Endodermal cell (in vitro differentiated cells): Measurements from ENCODE around the gene RPAP2. TPM values are rescaled to one million over a fixed set of nuclear protein-coding genes. Genes with fewer than 3 reads are reported as not detected.
"Not testable (repeated sequence)": the region's sequence is repeated elsewhere in the genome, so short reads cannot be mapped to it uniquely, and the experiment has no call there.

Experiments used
- DNase-seq: peaks from one replicate; pipeline ENCODE4 v3.0.0-alpha.2; 2017
- H3K27ac ChIP-seq: 2 replicates; pipeline ENCODE4 v1.5.1; 2013; ENCODE audit warnings: mild to moderate bottlenecking, low read depth, low read length, moderate library complexity
- H3K27me3 ChIP-seq: 2 replicates; pipeline ENCODE4 v1.6.1; 2013; ENCODE audit warnings: mild to moderate bottlenecking, low read length, moderate library complexity; ENCODE audit not compliant: insufficient read depth, control insufficient read depth, poor library complexity, severe bottlenecking
- H3K36me3 ChIP-seq: 2 replicates; pipeline ENCODE4 v1.7.0; 2013; ENCODE audit warnings: mild to moderate bottlenecking, low read length, moderate library complexity; ENCODE audit not compliant: control insufficient read depth, insufficient read depth
- H3K4me1 ChIP-seq: one replicate; pipeline ENCODE4 v1.7.0; 2013; ENCODE audit warnings: low read length; ENCODE audit not compliant: control insufficient read depth, insufficient read depth
- H3K4me3 ChIP-seq: 2 replicates; pipeline ENCODE4 v1.5.1; 2013; ENCODE audit warnings: mild to moderate bottlenecking, low read length, moderate library complexity
- H3K9ac ChIP-seq: 2 replicates; pipeline ENCODE4 v1.6.1; 2013; ENCODE audit warnings: mild to moderate bottlenecking, low read length, moderate library complexity; ENCODE audit not compliant: poor library complexity, severe bottlenecking; ENCODE audit errors: extremely low read depth
- H3K9me3 ChIP-seq: 2 replicates; pipeline ENCODE4 v1.6.1; 2013; ENCODE audit warnings: mild to moderate bottlenecking, low read length, moderate library complexity; ENCODE audit not compliant: control insufficient read depth
- H3K27ac Mint-ChIP-seq: 2 replicates; pipeline ENCODE4 v1.8.0; 2020; ENCODE audit warnings: mixed read lengths
- H3K27me3 Mint-ChIP-seq: 2 replicates; pipeline ENCODE4 v1.8.0; 2021; ENCODE audit warnings: mild to moderate bottlenecking, mixed read lengths; ENCODE audit not compliant: insufficient read depth
- H3K36me3 Mint-ChIP-seq: 2 replicates; pipeline ENCODE4 v1.8.0; 2020; ENCODE audit warnings: low read depth, mixed read lengths
- H3K4me1 Mint-ChIP-seq: 2 replicates; pipeline ENCODE4 v1.8.0; 2020; ENCODE audit warnings: mixed read lengths
- H3K4me3 Mint-ChIP-seq: 2 replicates; pipeline ENCODE4 v1.8.0; 2020; ENCODE audit warnings: mild to moderate bottlenecking, moderate library complexity, mixed read lengths
- H3K9me3 Mint-ChIP-seq: 2 replicates; pipeline ENCODE4 v1.8.0; 2020; ENCODE audit warnings: mild to moderate bottlenecking, mixed read lengths
- WGBS, 2 experiments: methylation state at CpG; one replicate each; pipeline versions ENCODE4 v1.1.5 to v1.1.7; 2013; ENCODE audit warnings: missing lambda C conversion rate in 2 of 2, mixed read lengths in 1 of 2; ENCODE audit not compliant: insufficient coverage in 1 of 2, insufficient read length in 1 of 2; 5-methylcytosine and 5-hydroxymethylcytosine counted together
- long read RNA-seq, 4 experiments: library from polyadenylated mRNA in 2 of 4; library from RNA in 1 of 4; library from capped mRNA in 1 of 4; stranded (forward) in 3 of 4; unstranded in 1 of 4; transcript quantifications; one replicate each; pipeline ENCODE4 v2.0.0, GENCODE V29; 2020 to 2021; ENCODE audit warnings: inconsistent platforms in 1 of 4
- polyA plus RNA-seq, 2 experiments: library from polyadenylated mRNA; stranded (reverse); fragments of 50-300 nt; gene quantifications; one replicate each; pipeline ENCODE4 v1.2.3, GENCODE V29; 2013
- total RNA-seq, 2 donors: library from RNA; stranded (reverse); fragmentation: NEBNext Ultra II Directional in 1 of 2; extraction: Animal tissue kit (Norgen Biotek cat#: 25700) in 1 of 2; gene quantifications; 2 replicates in 1 of 2; 3 replicates in 1 of 2; pipeline ENCODE4 v1.2.1, GENCODE V29; 2021
- TF ChIP-seq, protein P1 (sequence below): fragments of 200-600 bp; sonication (generic); conservative IDR thresholded peaks from 2 replicates; pipeline ENCODE4 v1.5.0; 2021; ENCODE audit warnings: antibody characterized with exemption, mild to moderate bottlenecking

RPAP2 gene
- total RNA-seq: 10 to 100 TPM; 38.6 to 43.7 TPM
- 22.1 TPM for polyA plus RNA-seq (2013, experiment 1 of 2)
- 23.9 TPM for polyA plus RNA-seq (2013, experiment 2 of 2)
- long read RNA-seq, experiment 1, full-length matches to known transcripts: 1 of 7 reads
- long read RNA-seq, experiment 1, partial matches to known transcripts: 4 of 7 reads
- long read RNA-seq, experiment 1, other reads (novel, unspliced or antisense): 2 of 7 reads
- long read RNA-seq, experiment 2, full-length matches to known transcripts: 18 of 37 reads
- long read RNA-seq, experiment 2, partial matches to known transcripts: 4 of 37 reads
- long read RNA-seq, experiment 2, other reads (novel, unspliced or antisense): 15 of 37 reads
- long read RNA-seq, experiment 3, full-length matches to known transcripts: 59 of 97 reads
- long read RNA-seq, experiment 3, partial matches to known transcripts: 20 of 97 reads
- long read RNA-seq, experiment 3, other reads (novel, unspliced or antisense): 18 of 97 reads
- long read RNA-seq, experiment 4, full-length matches to known transcripts: 9 of 21 reads
- long read RNA-seq, experiment 4, partial matches to known transcripts: 4 of 21 reads
- long read RNA-seq, experiment 4, other reads (novel, unspliced or antisense): 8 of 21 reads

GRCh38 chr1:92298573-92299476, at the start of gene RPAP2, which contains the start of gene GLMN:
TSS of gene RPAP2 (plus strand) at chr1:92299059. CDS start at chr1:92299074, 15 bp downstream.
TSS of gene GLMN (minus strand) at chr1:92298987. CDS start at chr1:92297999, 988 bp downstream.
- DNase-seq: peak; percentile 92
- peaks cover 14% of the 10 kb centered on the region for H3K4me1 Mint-ChIP-seq
- H3K27ac ChIP-seq: peak within 1 kb of the TSS; percentile 92
- H3K4me1 ChIP-seq: no peaks in the 10 kb centered on the region
- peaks cover 43% of the 10 kb centered on the region for H3K36me3 Mint-ChIP-seq
- H3K4me3 Mint-ChIP-seq: peak within 1 kb of the TSS; percentile 95
- H3K4me3 ChIP-seq: peak within 1 kb of the TSS; percentile 99
- H3K9me3 Mint-ChIP-seq: no peaks in the 10 kb centered on the region
- no peaks in the 10 kb centered on the region for H3K27me3 Mint-ChIP-seq
- H3K36me3 ChIP-seq: peaks cover 33% of the 10 kb centered on the region
- no peaks in the 10 kb centered on the region for H3K27me3 ChIP-seq
- H3K9me3 ChIP-seq: no peaks in the 10 kb centered on the region
- TF ChIP-seq, protein P1, sequence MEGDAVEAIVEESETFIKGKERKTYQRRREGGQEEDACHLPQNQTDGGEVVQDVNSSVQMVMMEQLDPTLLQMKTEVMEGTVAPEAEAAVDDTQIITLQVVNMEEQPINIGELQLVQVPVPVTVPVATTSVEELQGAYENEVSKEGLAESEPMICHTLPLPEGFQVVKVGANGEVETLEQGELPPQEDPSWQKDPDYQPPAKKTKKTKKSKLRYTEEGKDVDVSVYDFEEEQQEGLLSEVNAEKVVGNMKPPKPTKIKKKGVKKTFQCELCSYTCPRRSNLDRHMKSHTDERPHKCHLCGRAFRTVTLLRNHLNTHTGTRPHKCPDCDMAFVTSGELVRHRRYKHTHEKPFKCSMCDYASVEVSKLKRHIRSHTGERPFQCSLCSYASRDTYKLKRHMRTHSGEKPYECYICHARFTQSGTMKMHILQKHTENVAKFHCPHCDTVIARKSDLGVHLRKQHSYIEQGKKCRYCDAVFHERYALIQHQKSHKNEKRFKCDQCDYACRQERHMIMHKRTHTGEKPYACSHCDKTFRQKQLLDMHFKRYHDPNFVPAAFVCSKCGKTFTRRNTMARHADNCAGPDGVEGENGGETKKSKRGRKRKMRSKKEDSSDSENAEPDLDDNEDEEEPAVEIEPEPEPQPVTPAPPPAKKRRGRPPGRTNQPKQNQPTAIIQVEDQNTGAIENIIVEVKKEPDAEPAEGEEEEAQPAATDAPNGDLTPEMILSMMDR: peak; percentile 56
- 0% methylated on average over 29 to 76 of the region's 76 CpGs for WGBS, 2 experiments
- H3K27ac Mint-ChIP-seq: peak within 1 kb of the TSS; percentile 97
- peak within 1 kb of the TSS; percentile 86 for H3K9ac ChIP-seq

DNA sequence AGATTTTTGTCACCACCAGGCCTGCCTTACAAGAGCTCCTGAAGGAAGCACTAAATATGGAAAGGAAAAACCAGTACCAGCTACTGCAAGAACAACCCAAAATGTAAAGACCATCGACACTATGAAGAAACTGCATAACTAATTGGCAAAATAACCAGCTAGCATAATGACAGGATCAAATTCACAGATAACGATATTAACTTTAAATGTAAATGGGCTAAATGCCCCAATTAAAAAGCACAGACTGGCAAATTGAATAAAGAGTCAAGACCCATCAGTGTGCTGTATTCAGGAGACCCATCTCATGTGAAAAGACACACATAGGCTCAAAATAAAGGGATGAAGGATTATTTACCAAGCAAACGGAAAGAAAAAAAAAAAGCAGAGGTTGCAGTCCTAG, 44.1 kb upstream of the RPAP2 start:
- 63% methylated on average over 2 of the region's 3 CpGs; no CpG with 5 or more reads in 1 of the 2 experiments for WGBS, 2 experiments
- Histone ChIP-seq H3K9me3 (peaks cover 10% of the 10 kb centered on the region), H3K36me3 (peaks cover 14% of the 10 kb centered on the region)
- not testable (repeated sequence) for H3K27ac Mint-ChIP-seq, H3K27me3 ChIP-seq, DNase-seq, H3K4me3 ChIP-seq, H3K27me3 Mint-ChIP-seq, H3K4me3 Mint-ChIP-seq, H3K9ac ChIP-seq, H3K4me1 ChIP-seq, H3K27ac ChIP-seq, H3K4me1 Mint-ChIP-seq, H3K9me3 Mint-ChIP-seq
- H3K36me3 Mint-ChIP-seq: peaks cover 67% of the 10 kb centered on the region

DNA sequence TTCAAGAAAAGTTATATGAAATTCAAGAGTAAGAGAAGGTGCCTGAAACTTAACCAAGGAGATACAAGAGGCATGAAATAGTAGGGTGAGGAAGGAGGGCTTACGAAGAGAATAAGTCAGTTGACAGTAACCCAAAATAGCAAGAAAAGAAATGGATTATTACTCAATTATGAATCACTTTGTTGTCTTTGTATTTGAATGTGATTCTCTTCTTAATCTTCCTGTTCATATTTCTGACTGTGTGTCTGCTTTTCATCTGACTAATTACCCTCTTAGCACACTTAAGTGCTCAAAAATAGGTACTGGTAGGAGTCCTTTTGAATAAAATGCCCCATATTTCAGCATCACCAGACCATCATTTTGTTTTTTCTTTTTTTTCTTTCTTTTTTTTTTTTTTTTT, 39.5 kb upstream of the RPAP2 start:
- Mint-ChIP-seq H3K27ac (no peak overlapping the region), H3K36me3 (peaks cover 85% of the 10 kb centered on the region), H3K4me1 (peaks cover 9% of the 10 kb centered on the region), H3K27me3 (no peaks in the 10 kb centered on the region), H3K4me3 (no peak overlapping the region), H3K9me3 (peaks cover 5% of the 10 kb centered on the region)
- no peaks in the 10 kb centered on the region for H3K27me3 ChIP-seq
- WGBS, 2 experiments: 100% methylated on average over 1 of the region's 1 CpG; no CpG with 5 or more reads in 1 of the 2 experiments
- DNase-seq: no peak
- H3K4me3 ChIP-seq: no peak overlapping the region
- H3K4me1 ChIP-seq: no peaks in the 10 kb centered on the region
- TF ChIP-seq, protein P1: no peak
- no peak overlapping the region for H3K9ac ChIP-seq
- H3K9me3 ChIP-seq: peaks cover 10% of the 10 kb centered on the region
- H3K27ac ChIP-seq: no peak overlapping the region
- H3K36me3 ChIP-seq: peaks cover 41% of the 10 kb centered on the region
